Measurements from ENCODE around the gene OR56A5.
"Not testable (repeated sequence)": the region's sequence is repeated elsewhere in the genome, so short reads cannot be mapped to it uniquely, and the experiment has no call there.

Gene OR56A5

GRCh38 chr11:5967708-5968107, 586 bp downstream of the OR56A5 start:
- Histone ChIP-seq H3K27ac (ENCODE audit: extremely low read depth, low read depth, low read length) (no peak overlapping the region), H3K9me3 (ENCODE audit: control insufficient read depth, insufficient read depth, low read depth, low read length) (no peaks in the 10 kb centered on the region), H3K4me3 (ENCODE audit: low read depth, low read length) (no peak overlapping the region), H3K4me1 (ENCODE audit: control insufficient read depth, insufficient read depth, low read length) (no peaks in the 10 kb centered on the region), H3K36me3 (ENCODE audit: control insufficient read depth in 2 of 2, insufficient read depth in 1 of 2, low read length in 2 of 2) (no peaks in the 10 kb centered on the region)
- ChIA-PET POLR2A (no interaction called here), CTCF (no interaction called here)
- TF ChIP-seq, protein P1, sequence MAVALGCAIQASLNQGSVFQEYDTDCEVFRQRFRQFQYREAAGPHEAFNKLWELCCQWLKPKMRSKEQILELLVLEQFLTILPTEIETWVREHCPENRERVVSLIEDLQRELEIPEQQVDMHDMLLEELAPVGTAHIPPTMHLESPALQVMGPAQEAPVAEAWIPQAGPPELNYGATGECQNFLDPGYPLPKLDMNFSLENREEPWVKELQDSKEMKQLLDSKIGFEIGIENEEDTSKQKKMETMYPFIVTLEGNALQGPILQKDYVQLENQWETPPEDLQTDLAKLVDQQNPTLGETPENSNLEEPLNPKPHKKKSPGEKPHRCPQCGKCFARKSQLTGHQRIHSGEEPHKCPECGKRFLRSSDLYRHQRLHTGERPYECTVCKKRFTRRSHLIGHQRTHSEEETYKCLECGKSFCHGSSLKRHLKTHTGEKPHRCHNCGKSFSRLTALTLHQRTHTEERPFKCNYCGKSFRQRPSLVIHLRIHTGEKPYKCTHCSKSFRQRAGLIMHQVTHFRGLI (tag by site-specific recombination; IDR thresholded peaks at IDR 0.05): no peak
- TF ChIP-seq, protein P2, sequence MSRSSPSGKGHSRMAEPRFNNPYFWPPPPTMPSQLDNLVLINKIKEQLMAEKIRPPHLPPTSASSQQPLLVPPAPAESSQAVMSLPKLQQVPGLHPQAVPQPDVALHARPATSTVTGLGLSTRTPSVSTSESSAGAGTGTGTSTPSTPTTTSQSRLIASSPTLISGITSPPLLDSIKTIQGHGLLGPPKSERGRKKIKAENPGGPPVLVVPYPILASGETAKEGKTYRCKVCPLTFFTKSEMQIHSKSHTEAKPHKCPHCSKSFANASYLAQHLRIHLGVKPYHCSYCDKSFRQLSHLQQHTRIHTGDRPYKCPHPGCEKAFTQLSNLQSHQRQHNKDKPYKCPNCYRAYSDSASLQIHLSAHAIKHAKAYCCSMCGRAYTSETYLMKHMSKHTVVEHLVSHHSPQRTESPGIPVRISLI (tag by site-specific recombination; IDR thresholded peaks at IDR 0.05): no peak
- TF ChIP-seq ZNF558 (tag by site-specific recombination; IDR thresholded peaks at IDR 0.05) (no peak), ZBTB21 (tag by site-specific recombination; IDR thresholded peaks at IDR 0.05) (peak; percentile 69), GLIS1 (tag by site-specific recombination; IDR thresholded peaks at IDR 0.05) (no peak), ZNF16 (tag by site-specific recombination; IDR thresholded peaks at IDR 0.05; ENCODE audit: low read depth) (no peak), ZFP69B (tag by site-specific recombination; IDR thresholded peaks at IDR 0.05) (no peak)
- TF ChIP-seq, protein P3, sequence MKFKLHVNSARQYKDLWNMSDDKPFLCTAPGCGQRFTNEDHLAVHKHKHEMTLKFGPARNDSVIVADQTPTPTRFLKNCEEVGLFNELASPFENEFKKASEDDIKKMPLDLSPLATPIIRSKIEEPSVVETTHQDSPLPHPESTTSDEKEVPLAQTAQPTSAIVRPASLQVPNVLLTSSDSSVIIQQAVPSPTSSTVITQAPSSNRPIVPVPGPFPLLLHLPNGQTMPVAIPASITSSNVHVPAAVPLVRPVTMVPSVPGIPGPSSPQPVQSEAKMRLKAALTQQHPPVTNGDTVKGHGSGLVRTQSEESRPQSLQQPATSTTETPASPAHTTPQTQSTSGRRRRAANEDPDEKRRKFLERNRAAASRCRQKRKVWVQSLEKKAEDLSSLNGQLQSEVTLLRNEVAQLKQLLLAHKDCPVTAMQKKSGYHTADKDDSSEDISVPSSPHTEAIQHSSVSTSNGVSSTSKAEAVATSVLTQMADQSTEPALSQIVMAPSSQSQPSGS (tag by site-specific recombination; IDR thresholded peaks at IDR 0.05; ENCODE audit: low read depth): peak; percentile 39; the same call in 1 of the 2 replicates

DNA sequence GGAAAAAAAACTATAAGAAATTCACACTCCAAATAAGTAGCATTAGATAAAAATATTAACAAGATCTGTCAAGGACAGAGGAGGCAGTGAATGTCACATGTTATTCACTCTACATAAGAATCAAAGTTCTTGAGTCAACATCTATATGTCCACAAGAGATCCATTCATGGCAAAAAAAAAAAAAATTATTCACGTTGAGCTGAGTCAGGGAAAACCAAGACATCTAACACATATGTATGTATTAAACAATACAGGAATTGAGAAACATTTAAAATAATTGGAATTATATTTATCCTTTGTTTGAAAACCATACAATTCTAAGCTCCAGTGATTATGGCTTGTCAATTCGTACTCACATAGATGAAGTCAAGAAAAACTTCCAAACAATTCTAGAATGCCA, 1.3 kb downstream of the OR56A5 start:
- no peaks in the 10 kb centered on the region for H3K36me3 ChIP-seq (ENCODE audit: control insufficient read depth in 2 of 2, insufficient read depth in 1 of 2, low read length in 2 of 2)
- ChIA-PET CTCF (no interaction called here), POLR2A (no interaction called here)
- no peaks in the 10 kb centered on the region for H3K9me3 ChIP-seq (ENCODE audit: control insufficient read depth, insufficient read depth, low read depth, low read length)
- no peak overlapping the region for H3K27ac ChIP-seq (ENCODE audit: extremely low read depth, low read depth, low read length)
- no peaks in the 10 kb centered on the region for H3K4me1 ChIP-seq (ENCODE audit: control insufficient read depth, insufficient read depth, low read length)
- TF ChIP-seq KLF16 (tag by site-specific recombination; IDR thresholded peaks at IDR 0.05) (no peak), ZNF555 (tag by site-specific recombination; conservative IDR thresholded peaks at IDR 0.05) (no peak), ZNF292 (tag by site-specific recombination; IDR thresholded peaks at IDR 0.05; ENCODE audit: borderline replicate concordance, low read depth) (no peak), ZNF398 (tag by site-specific recombination; IDR thresholded peaks at IDR 0.05) (no peak), ZBTB26 (tag by site-specific recombination; optimal IDR thresholded peaks at IDR 0.05) (no peak), ZNF214 (tag by site-specific recombination; IDR thresholded peaks at IDR 0.05; ENCODE audit: borderline replicate concordance) (no peak)
- H3K4me3 ChIP-seq (ENCODE audit: low read depth, low read length): no peak overlapping the region

DNA sequence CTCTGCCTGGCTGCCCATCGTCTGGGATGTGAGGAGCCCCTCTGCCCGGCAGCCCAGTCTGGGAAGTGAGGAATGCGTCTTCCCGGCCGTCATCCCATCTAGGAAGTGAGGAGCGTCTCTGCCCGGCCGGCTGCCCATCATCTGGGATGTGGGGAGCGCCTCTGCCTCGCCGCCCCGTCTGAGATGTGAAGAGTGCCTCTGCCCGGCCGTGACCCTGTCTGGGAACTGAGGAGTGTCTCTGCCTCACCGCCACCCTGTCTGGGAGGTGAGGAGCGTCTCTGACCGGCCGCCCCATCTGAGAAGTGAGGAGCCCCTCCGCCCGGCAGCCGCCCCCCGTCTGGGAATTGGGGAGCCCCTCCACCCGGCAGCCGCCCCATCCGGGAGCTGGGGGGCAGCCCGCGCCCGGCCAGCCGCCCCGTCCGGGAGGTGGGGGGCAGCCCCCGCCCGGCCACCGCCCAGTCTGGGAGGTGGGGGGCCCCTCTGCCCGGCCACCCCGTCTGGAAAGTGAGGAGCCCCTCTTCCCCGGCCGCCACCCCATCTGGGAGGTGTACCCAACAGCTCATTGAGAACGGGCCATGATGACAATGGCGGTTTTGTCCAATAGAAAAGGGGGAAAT, 7.5 kb downstream of the OR56A5 start:
- H3K4me3 ChIP-seq (ENCODE audit: low read depth, low read length); H3K36me3 ChIP-seq (ENCODE audit: control insufficient read depth in 2 of 2, insufficient read depth in 1 of 2, low read length in 2 of 2); CTCF ChIA-PET; POLR2A ChIA-PET; H3K4me1 ChIP-seq (ENCODE audit: control insufficient read depth, insufficient read depth, low read length); H3K27ac ChIP-seq (ENCODE audit: extremely low read depth, low read depth, low read length); H3K9me3 ChIP-seq (ENCODE audit: control insufficient read depth, insufficient read depth, low read depth, low read length): not testable (repeated sequence)

All from HEK293 (cell line).